Ishikawa (cell line): ENCODE data around the gene G6PD.

Experiments used
- CEBPB ChIP-seq: IDR thresholded peaks from 2 replicates; pipeline ENCODE4 v1.6.1; 2012
- CREB1 ChIP-seq: IDR thresholded peaks from 2 replicates; pipeline ENCODE4 v1.6.1; 2012; ENCODE audit warnings: low read depth
- EGR1 ChIP-seq: IDR thresholded peaks from 2 replicates; pipeline ENCODE4 v1.6.1; 2012
- EP300 ChIP-seq: IDR thresholded peaks from 2 replicates; pipeline ENCODE4 v1.6.1; 2012; ENCODE audit warnings: borderline replicate concordance
- FOXM1 ChIP-seq: IDR thresholded peaks from 2 replicates; pipeline ENCODE4 v1.6.1; 2012; ENCODE audit warnings: low read depth, borderline replicate concordance
- NFIC ChIP-seq: IDR thresholded peaks from 2 replicates; pipeline ENCODE4 v1.6.1; 2012
- RAD21 ChIP-seq: IDR thresholded peaks from 2 replicates; pipeline ENCODE4 v1.6.1; 2012; ENCODE audit warnings: low read depth
- TAF1 ChIP-seq: IDR thresholded peaks from 2 replicates; pipeline ENCODE4 v1.6.1; 2012; ENCODE audit warnings: low read depth, mild to moderate bottlenecking
- TCF12 ChIP-seq: IDR thresholded peaks from 2 replicates; pipeline ENCODE4 v1.6.1; 2012; ENCODE audit warnings: low read depth
- TEAD4 ChIP-seq: IDR thresholded peaks from 2 replicates; pipeline ENCODE4 v1.6.1; 2012
- YY1 ChIP-seq: IDR thresholded peaks from 2 replicates; pipeline ENCODE4 v1.6.1; 2012; ENCODE audit warnings: low read depth
- ZBTB7A ChIP-seq: IDR thresholded peaks from 2 replicates; pipeline ENCODE4 v1.6.1; 2012; ENCODE audit warnings: low read depth
- TF ChIP-seq, protein P1 (sequence below): IDR thresholded peaks from 2 replicates; pipeline ENCODE4 v1.6.1; 2012
- TF ChIP-seq, protein P2 (sequence below): IDR thresholded peaks from 2 replicates; pipeline ENCODE4 v1.6.1; 2012
- TF ChIP-seq, protein P3 (sequence below): IDR thresholded peaks from 2 replicates; pipeline ENCODE4 v1.6.1; 2012; ENCODE audit warnings: low read depth, mild to moderate bottlenecking

G6PD gene

DNA sequence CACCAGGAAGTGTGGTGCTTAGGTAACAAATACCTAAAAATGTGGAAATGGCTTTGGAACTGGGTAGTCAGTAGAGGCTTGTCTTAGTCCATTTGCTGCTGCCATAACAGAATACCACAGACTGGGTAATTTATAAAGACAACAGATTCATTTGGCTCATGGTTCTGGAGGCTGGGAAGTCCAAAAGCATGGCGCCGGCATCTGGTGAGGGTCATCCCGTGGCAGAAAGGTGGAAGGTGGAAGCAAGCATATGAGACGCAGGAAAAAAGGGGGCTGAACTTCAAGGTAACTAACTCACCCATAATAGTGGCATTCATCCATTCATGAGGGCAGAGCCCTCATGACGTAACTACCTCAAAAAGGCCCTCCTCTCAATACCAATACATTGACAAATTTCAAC is 37.2 kb downstream of the G6PD start:
- TF ChIP-seq RAD21: no peak
- TF ChIP-seq ZBTB7A: no peak
- TF ChIP-seq TAF1: no peak

DNA sequence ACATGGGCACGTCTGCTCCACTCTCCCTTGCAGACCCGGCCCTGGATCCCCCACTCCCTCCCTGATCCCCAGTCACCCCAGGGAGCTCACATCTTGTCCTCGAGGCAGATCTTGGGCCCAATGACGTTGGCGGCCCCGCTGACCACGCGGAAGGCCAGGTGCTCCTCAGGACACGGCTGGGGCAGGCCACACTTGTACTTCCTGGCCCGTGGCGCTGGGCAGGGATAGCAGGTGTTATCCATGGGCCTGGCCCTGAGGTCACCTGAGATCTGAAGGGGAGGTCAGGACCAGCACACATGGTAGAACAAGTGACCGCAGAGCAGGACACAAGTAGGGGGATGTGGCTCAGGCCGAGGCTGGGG is 38.3 kb downstream of the G6PD start:
- TF ChIP-seq TCF12: no peak
- no peak for TF ChIP-seq TEAD4
- TF ChIP-seq FOXM1: no peak
- no peak for TF ChIP-seq ZBTB7A
- no peak for TF ChIP-seq NFIC
- TF ChIP-seq CEBPB: no peak
- TF ChIP-seq, protein P1, sequence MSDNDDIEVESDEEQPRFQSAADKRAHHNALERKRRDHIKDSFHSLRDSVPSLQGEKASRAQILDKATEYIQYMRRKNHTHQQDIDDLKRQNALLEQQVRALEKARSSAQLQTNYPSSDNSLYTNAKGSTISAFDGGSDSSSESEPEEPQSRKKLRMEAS: no peak
- no peak for TF ChIP-seq CREB1
- no peak for TF ChIP-seq EP300
- no peak for TF ChIP-seq YY1
- TF ChIP-seq, protein P2, sequence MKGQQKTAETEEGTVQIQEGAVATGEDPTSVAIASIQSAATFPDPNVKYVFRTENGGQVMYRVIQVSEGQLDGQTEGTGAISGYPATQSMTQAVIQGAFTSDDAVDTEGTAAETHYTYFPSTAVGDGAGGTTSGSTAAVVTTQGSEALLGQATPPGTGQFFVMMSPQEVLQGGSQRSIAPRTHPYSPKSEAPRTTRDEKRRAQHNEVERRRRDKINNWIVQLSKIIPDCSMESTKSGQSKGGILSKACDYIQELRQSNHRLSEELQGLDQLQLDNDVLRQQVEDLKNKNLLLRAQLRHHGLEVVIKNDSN: no peak
- TF ChIP-seq TAF1: no peak
- no peak for TF ChIP-seq EGR1
- TF ChIP-seq RAD21: no peak
- TF ChIP-seq, protein P3, sequence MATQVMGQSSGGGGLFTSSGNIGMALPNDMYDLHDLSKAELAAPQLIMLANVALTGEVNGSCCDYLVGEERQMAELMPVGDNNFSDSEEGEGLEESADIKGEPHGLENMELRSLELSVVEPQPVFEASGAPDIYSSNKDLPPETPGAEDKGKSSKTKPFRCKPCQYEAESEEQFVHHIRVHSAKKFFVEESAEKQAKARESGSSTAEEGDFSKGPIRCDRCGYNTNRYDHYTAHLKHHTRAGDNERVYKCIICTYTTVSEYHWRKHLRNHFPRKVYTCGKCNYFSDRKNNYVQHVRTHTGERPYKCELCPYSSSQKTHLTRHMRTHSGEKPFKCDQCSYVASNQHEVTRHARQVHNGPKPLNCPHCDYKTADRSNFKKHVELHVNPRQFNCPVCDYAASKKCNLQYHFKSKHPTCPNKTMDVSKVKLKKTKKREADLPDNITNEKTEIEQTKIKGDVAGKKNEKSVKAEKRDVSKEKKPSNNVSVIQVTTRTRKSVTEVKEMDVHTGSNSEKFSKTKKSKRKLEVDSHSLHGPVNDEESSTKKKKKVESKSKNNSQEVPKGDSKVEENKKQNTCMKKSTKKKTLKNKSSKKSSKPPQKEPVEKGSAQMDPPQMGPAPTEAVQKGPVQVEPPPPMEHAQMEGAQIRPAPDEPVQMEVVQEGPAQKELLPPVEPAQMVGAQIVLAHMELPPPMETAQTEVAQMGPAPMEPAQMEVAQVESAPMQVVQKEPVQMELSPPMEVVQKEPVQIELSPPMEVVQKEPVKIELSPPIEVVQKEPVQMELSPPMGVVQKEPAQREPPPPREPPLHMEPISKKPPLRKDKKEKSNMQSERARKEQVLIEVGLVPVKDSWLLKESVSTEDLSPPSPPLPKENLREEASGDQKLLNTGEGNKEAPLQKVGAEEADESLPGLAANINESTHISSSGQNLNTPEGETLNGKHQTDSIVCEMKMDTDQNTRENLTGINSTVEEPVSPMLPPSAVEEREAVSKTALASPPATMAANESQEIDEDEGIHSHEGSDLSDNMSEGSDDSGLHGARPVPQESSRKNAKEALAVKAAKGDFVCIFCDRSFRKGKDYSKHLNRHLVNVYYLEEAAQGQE: no peak

DNA sequence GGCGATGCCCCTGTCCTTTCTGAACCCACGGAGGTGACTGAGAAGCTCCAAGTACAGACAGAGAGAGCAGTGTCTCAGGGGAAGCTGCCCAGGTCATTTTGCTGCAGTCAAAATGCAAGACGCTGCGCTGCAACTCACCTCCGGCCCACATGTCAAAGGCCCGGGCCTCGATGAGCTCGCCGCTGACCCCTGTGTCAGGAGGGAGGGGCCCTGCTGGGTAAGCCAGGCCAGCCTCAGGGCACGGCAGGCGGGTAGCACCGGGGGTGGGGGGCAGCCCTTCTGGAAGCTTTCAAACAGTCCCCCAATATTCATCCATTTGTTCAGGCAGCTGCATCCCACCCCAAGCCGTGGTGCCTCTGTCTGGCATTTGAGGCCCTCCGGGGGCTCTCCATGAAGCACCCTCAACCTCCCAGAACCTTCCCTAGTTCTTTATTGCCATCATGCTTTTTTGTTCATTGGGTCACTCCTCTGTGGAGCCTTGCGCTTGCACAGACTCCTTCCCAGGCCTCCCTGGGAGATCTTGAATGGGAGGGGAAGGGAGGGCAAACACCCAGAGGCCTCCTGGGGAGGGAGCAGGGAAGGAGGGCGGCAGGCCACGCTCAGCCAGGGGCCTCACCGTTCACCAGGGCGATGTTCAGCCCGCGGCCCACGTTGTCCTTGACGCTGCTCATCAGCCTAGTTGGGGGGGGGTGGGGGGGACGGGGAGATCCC is 38.8 kb downstream of the G6PD start:
- TF ChIP-seq CEBPB: no peak

DNA sequence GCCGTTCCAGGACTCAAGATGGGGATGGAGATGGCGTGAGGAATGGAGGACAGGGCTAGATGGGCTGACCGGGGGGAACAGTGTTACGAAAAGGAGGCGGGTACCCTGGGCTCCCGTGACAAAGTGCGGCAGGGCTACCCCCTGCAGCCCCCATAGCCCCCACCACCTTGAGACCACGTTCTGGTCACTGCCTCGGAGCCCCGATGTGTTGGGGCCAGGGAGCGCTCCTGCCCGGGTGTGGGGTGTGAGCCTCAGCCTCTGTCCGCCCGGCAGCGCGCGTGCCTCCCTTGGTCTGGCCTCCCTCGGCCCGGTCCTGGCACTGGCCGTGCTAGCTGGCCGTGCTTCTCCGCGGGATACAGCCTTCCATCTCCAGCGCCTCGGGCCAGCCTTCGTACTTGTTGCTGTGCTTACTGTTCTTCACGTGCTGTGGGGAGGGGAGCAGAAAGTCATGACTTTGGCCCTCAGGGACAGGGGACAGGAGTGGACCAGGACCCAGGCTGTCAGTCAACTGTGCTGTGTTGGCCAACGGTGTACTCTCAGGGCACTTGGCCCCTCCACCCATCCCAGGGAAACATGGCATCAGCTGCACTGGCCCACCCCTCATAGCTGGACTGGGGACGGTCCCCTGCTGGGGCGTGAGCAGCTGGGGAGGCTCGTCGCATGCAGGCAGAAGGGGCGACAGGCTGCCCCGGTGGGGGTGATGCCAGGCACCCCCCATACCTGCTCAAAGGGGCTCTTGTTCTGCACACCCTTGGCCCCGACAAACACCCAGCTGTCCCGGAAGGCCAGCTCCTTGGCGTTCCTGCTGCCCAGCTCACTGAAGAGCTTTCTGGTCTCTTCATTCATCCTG is 39.9 kb downstream of the G6PD start:
- TF ChIP-seq EP300 (no peak), CREB1 (no peak), ZBTB7A (no peak), EGR1 (no peak)
- TF ChIP-seq, protein P3: no peak
- TF ChIP-seq, protein P1: no peak

DNA sequence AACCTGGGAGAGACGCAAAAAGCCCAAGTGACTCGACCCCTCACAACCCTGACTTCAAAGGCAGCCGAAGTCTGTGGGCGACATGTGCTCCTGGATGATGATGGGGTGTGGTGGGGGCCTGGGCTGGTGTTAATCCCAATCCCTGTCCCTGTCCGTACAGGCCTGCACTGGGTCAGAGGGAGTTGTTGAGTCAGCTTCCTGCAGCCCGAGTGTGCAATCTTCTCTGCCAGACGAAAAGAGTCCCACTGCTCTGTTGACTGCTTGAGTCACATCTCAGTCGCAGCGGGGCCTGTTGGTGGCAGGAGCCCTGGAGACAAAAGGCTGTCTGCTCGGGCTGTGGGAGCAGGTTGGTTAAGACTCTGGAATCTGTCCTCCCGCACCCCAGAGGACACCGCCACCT is 40.9 kb downstream of the G6PD start:
- TF ChIP-seq EP300: no peak
- no peak for TF ChIP-seq TCF12
- TF ChIP-seq TAF1: no peak
- TF ChIP-seq TEAD4: no peak
- TF ChIP-seq, protein P2: no peak
- TF ChIP-seq YY1: no peak
- no peak for TF ChIP-seq CEBPB
- no peak for TF ChIP-seq CREB1
- no peak for TF ChIP-seq ZBTB7A
- TF ChIP-seq NFIC: no peak
- no peak for TF ChIP-seq EGR1
- TF ChIP-seq, protein P1: no peak
- TF ChIP-seq, protein P3: no peak
- TF ChIP-seq FOXM1: no peak
